BE2C (cell line): ENCODE measurements around the gene L1CAM.

ENCODE experiments used
- DNase-seq: peaks from one replicate; pipeline ENCODE4 v3.0.0-alpha.2; 2020
- H3K27me3 ChIP-seq: fragments of 250-450 bp; sonication (Bioruptor Pico); 2 replicates; pipeline ENCODE4 v1.5.1; 2020; ENCODE audit warnings: mild to moderate bottlenecking
- H3K36me3 ChIP-seq: fragments of 250-450 bp; sonication (Bioruptor Pico); 2 replicates; pipeline ENCODE4 v1.5.1; 2020; ENCODE audit warnings: mild to moderate bottlenecking
- H3K4me1 ChIP-seq: fragments of 250-450 bp; sonication (Bioruptor Pico); 2 replicates; pipeline ENCODE4 v1.5.1; 2020
- H3K4me3 ChIP-seq: 2 replicates; pipeline ENCODE4 v1.5.1; 2011; ENCODE audit warnings: low read depth, low read length
- H3K9me3 ChIP-seq: fragments of 250-450 bp; sonication (Bioruptor Pico); 2 replicates; pipeline ENCODE4 v1.5.1; 2020
- TF ChIP-seq, protein P1 (sequence below): IDR thresholded peaks from 2 replicates; pipeline ENCODE4 v1.5.1; 2012; ENCODE audit warnings: mild to moderate bottlenecking, low read depth, low read length

The L1CAM gene

DNA sequence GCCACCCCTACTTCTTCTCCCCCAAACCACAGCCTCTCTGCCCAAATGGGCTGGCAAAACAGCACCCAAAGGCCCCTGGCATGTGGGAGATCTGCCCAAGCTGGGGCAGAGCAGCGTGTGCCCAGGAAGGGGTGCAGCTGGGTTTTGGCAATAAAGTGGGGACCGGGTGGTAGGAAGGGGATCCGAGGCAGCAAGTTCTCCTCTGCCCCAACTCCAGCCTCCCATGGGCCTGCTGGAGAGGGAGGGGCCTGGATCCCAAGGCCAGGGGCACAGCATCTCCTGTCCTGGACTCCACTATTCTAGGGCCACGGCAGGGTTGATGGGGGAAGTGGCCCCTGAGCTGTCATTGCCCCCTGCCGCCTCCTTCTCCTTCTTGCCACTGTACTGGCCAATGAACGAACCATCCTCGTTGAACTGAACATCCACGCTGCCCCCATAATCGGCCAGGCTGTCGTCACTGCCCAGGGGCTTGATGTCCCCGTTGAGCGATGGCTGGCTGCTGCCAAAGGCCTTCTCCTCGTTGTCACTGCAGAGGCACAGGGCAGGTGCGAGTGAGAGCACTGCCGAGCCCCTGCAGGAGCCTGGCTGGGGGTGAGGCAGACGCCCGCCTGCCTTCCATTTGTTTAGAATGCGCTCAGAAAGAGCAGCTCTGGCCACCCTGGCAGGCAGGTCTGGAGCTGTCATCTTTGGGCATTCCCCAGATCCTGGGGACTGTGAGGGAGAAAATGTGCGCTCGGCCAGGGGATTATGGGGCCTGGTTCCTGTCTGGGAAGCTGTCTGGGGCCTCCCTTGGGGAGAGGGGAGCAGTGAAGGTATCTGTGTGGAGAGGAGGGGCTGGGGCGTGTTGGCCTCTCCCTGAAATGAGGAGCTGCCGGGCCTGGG, 23.4 kb downstream of the L1CAM start:
- H3K4me1 ChIP-seq: peaks cover 23% of the 10 kb centered on the region
- no peaks in the 10 kb centered on the region for H3K27me3 ChIP-seq
- peaks cover 53% of the 10 kb centered on the region for H3K36me3 ChIP-seq
- no peaks in the 10 kb centered on the region for H3K9me3 ChIP-seq
- TF ChIP-seq, protein P1, sequence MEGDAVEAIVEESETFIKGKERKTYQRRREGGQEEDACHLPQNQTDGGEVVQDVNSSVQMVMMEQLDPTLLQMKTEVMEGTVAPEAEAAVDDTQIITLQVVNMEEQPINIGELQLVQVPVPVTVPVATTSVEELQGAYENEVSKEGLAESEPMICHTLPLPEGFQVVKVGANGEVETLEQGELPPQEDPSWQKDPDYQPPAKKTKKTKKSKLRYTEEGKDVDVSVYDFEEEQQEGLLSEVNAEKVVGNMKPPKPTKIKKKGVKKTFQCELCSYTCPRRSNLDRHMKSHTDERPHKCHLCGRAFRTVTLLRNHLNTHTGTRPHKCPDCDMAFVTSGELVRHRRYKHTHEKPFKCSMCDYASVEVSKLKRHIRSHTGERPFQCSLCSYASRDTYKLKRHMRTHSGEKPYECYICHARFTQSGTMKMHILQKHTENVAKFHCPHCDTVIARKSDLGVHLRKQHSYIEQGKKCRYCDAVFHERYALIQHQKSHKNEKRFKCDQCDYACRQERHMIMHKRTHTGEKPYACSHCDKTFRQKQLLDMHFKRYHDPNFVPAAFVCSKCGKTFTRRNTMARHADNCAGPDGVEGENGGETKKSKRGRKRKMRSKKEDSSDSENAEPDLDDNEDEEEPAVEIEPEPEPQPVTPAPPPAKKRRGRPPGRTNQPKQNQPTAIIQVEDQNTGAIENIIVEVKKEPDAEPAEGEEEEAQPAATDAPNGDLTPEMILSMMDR: no peak
- H3K4me3 ChIP-seq: no peak overlapping the region
- DNase-seq: peak; percentile 74

DNA sequence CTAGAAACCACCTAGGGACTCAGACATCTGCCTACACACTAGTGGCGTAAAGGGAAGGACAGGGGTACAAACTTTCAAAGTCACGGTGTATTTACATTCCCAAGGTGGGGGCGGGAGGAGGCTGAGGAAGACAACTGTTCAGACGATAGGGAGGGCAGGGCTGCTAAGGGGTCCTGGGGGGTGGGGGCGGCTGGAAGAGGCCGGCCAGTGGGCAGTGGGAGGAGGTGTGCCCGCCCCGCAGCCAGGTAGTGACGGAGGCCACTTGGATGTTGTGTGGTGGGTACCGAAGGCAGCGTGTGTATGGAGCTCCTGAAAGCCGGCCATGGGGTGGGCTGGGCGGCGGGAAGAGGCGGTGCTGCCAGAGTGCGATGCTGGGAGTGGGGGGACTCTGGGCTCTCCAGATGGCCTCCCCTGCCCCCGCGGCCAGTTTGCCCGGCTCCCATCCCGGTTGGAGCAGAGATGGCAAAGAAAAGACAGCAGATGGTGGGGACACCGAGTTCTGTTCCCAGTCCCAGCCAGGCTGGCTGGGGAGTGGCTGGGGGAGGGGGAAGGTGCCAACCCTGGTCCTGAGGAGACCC, 24.2 kb downstream of the L1CAM start:
- TF ChIP-seq, protein P1: no peak
- H3K36me3 ChIP-seq: peaks cover 45% of the 10 kb centered on the region
- peak; percentile 10 for DNase-seq

DNA sequence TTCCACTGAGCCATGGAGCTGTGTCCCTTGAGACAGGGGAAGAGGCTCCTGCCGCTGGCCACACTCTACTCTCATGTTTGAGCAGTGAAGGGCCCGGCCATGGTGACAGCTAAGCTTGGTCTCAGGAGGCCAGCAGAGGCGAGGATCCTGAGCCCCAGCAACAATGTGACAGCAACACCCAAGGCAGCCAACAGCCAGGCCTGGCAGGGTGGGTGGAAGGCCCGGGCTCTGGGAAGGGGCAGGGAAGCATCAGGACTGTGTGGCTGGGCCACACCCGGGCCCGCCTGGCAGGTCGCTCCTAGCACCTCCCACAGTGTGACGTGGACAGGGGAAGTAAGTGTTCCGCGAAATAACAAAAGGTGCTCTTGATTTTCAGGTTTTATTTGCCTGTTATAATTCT, 24.8 kb downstream of the L1CAM start:
- peaks cover 39% of the 10 kb centered on the region for H3K36me3 ChIP-seq
- H3K4me1 ChIP-seq: peaks cover 23% of the 10 kb centered on the region
- TF ChIP-seq, protein P1: no peak
- DNase-seq: peak; percentile 8
- no peaks in the 10 kb centered on the region for H3K27me3 ChIP-seq
- no peaks in the 10 kb centered on the region for H3K9me3 ChIP-seq
- no peak overlapping the region for H3K4me3 ChIP-seq

More for the DNA sequence above, 24.2 kb downstream of the L1CAM start:
- H3K9me3 ChIP-seq: no peaks in the 10 kb centered on the region
- H3K4me3 ChIP-seq: no peak overlapping the region
- peaks cover 23% of the 10 kb centered on the region for H3K4me1 ChIP-seq
- H3K27me3 ChIP-seq: no peaks in the 10 kb centered on the region

DNA sequence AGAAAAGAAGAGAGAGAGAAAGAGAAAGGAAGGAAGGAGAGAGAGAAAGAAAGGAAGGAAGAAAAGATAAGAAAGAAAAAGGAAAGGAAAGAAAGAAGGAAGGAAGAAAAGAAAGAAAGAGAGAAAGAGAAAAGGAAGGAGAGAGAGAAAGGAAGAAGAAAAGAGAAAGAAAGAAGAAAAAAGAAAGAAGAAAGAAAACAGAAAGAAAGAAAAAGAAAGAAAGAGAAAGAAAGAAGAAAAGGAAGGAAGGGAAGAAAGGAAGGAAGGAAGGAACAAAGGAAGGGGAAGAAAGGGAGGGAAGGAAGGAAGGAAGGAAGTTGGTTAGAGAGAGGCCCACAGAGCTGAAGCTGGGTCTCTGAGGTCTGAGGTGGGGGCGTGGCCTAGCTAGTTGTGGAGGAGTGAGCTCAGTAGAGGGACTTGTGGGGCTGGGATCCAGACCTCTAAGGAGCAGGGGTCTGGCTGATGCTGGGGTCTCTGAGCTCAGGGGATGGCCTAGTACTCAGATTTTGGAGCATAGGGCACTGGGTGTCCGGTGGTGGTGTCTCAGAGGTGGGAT, 28.5 kb downstream of the L1CAM start:
- H3K4me1 ChIP-seq: peaks cover 8% of the 10 kb centered on the region
- H3K9me3 ChIP-seq: no peaks in the 10 kb centered on the region
- no peaks in the 10 kb centered on the region for H3K27me3 ChIP-seq
- peak; percentile 16 for DNase-seq
- H3K4me3 ChIP-seq: no peak overlapping the region
- H3K36me3 ChIP-seq: peaks cover 7% of the 10 kb centered on the region
- TF ChIP-seq, protein P1: no peak

DNA sequence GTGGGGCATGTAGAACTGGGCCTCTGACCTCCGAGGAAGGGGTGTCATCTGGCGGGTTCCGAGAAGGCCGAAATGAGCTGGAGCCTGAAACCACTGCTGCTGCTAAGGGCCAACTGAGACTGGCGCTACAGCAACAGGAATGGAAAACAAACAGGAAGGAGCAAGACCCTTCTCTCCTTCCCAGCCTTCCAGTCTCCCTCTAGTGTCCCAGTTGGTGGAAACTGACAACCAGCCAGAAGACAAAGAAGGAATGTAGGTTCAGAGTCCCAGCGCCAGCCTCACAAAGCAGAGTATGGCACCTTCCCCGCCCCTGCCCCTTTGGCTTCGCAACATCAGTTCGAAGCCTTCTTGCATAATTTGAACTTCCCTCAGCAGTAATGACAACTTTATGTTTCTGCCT, 31.3 kb downstream of the L1CAM start:
- Histone ChIP-seq H3K4me1 (peaks cover 3% of the 10 kb centered on the region), H3K9me3 (no peaks in the 10 kb centered on the region), H3K36me3 (no peaks in the 10 kb centered on the region), H3K4me3 (no peak overlapping the region), H3K27me3 (no peaks in the 10 kb centered on the region)
- DNase-seq: no peak
- TF ChIP-seq, protein P1: no peak

DNA sequence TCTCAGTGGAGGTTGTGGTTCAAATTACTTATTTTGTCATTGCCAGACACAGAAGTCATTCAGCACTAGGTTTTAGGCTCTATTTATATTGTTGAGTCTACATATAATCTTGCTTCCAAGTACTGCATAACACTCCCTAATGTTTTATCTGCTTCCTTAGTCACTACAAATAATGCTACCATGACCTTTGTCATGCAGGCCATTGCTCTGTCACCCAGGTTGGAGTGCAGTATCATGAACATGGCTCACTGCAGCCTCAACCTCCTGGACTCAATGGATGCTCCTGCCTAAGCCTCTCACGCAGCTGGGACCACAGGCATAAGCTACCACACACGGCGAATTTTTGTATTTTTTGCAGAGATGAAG, 32.1 kb downstream of the L1CAM start:
- TF ChIP-seq, protein P1: no peak
- H3K4me1 ChIP-seq: peaks cover 3% of the 10 kb centered on the region
- H3K36me3 ChIP-seq: no peaks in the 10 kb centered on the region
- no peak overlapping the region for H3K4me3 ChIP-seq
- H3K27me3 ChIP-seq: no peaks in the 10 kb centered on the region
- no peaks in the 10 kb centered on the region for H3K9me3 ChIP-seq
- no peak for DNase-seq
